RWPE1 (cell line): Measurements from ENCODE around the gene FAM228B.

ENCODE experiments used
- CTCF ChIA-PET: fragments of 350-600 bp; sonication (Branson Sonifier 250); formaldehyde crosslinking; extraction: SDS; loops from one replicate; lab custom pipeline; 2021; lab: Yijun Ruan, JAX
- POLR2A ChIA-PET: fragments of 400-600 bp; formaldehyde crosslinking; extraction: SDS; loops from one replicate; lab custom pipeline; 2020; ENCODE audit warnings: antibody characterized with exemption; ENCODE audit not compliant: low non-redundant PET; lab: Yijun Ruan, JAX
- DNase-seq: peaks from one replicate; pipeline ENCODE4 v3.0.0; 2012; ENCODE audit warnings: low spot score
- H3K27ac ChIP-seq: fragments of 450-650 bp; 2 replicates; pipeline ENCODE4 v1.5.1; 2017
- CTCF ChIP-seq: fragments of 450-650 bp; conservative IDR thresholded peaks from 2 replicates; pipeline ENCODE4 v1.5.1; 2017; ENCODE audit warnings: low read depth, mild to moderate bottlenecking

Gene FAM228B

DNA sequence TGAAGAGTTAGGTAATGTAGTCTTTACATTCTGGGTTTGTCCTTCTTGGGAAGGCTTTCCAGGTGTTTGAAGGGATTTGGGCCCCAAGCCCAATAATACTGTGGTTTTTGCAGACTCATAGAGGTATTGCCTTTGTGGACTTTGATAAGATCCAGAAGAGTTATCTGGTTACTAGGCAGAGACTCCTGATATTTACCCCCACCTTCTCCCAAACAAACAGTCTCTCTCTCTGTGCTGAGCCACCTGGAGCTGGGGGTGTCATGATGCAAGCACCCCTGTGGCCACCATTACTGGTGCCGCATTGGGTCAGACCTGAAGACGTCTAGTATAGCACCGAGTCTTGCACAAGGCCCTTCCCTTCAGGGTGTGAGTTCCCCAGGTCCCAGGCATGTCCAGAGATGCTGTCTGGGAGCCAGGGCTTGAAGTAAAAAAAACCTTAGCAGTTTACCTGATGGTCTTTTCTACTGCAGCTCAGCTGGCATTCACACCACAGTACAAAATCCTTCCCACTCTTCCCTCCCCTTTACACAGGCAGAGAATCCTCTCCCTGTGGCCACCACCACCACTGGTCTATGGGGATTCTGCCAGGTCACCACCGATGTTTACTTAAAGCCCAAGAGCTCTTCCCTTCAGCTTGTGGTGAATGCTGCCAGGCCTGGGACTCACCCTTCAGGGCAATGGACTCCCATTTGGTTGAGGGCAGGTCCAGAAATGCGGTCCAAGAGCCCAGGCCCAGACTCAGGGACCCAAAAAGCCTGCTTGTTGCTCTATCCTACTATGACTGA, 29.3 kb downstream of the FAM228B start:
- POLR2A ChIA-PET, result no interaction called here
- TF ChIP-seq CTCF, result no peak
- CTCF ChIA-PET, result interaction anchor here (0.6 kb wide), 1 partner anchor 152 kb away, joined by 4 read pairs; no protein-coding TSS in a partner anchor
- H3K27ac ChIP-seq, result no peak overlapping the region
- DNase-seq, result no peak

DNA sequence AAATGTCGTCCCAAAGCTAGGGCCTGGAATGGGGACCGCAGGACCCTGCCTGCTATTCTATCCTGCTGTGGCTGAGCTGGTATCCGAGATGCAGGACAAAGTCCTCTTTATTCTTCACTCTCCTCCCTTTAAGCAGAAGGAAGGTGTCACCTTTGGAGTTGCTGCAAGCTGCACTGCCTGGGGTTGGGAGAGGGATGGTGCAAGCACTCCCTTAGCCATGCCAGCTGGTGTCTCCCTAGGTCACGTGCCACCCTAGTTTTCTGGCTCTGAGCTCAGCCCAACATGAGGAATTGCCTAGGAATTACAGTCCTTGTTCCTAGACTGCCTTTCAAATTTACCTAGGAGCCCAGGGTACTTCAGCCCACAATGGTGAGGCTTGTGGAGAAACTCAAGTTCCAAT, 30.2 kb downstream of the FAM228B start:
- CTCF ChIA-PET, result interaction anchor here (0.6 to 0.7 kb wide), 3 partner anchors 38 to 153 kb away, joined by 3 to 4 read pairs (median 3); no protein-coding TSS in a partner anchor
- no peak for TF ChIP-seq CTCF

DNA sequence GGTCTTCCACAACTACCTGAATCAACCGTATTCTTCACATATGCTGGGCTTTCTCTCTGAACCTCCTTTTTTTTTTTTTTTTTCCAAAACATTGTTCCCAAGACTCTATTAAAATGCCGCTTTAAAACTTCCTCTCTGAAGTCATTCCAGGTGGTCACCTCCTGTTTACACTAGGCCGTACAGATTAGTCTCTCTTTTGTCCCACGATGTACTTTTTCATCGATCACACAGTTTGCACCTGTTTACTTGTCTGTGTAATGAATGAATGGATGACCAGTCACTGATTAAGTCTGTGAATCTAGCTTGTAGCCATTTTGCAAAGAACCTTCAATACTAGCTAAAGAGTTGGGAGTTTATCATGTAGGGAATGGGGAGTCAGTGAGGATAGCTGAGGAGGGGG, 34.9 kb downstream of the FAM228B start:
- TF ChIP-seq CTCF, result no peak
- H3K27ac ChIP-seq, result no peak overlapping the region
- ChIA-PET POLR2A (no interaction called here), CTCF (no interaction called here)
- DNase-seq, result no peak

More for the DNA sequence above, 30.2 kb downstream of the FAM228B start:
- H3K27ac ChIP-seq, result no peak overlapping the region
- POLR2A ChIA-PET, result no interaction called here
- no peak for DNase-seq

GRCh38 chr2:24159708-24160107, 36.4 kb downstream of the FAM228B start:
- CTCF ChIA-PET, result no interaction called here

GRCh38 chr2:24160761-24161160, 37.5 kb downstream of the FAM228B start:
- TF ChIP-seq CTCF, result no peak
- H3K27ac ChIP-seq, result no peak overlapping the region
- ChIA-PET CTCF (no interaction called here), POLR2A (no interaction called here)
- DNase-seq, result no peak

More at GRCh38 chr2:24159708-24160107, 36.4 kb downstream of the FAM228B start:
- DNase-seq, result no peak
- POLR2A ChIA-PET, result no interaction called here
- H3K27ac ChIP-seq, result no peak overlapping the region
- no peak for TF ChIP-seq CTCF

DNA sequence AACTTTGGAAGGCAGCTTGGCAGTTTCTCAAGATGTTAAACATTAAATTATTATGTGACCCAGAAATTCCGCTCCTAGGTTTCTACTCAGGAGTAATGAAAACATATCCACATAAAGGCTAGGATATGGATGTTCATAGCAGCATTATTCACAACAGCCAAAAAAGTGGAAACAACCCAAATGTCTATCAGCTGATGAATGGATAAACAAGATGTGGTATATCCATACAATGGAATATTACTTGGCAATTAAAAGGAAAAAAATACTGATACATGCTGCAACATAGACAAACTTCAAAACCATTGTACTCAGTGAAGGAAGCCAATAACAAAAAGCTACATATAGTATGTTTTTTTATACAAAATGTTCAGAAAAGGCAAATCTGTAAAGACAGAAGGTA, 39.2 kb downstream of the FAM228B start:
- POLR2A ChIA-PET, result no interaction called here
- DNase-seq, result no peak
- TF ChIP-seq CTCF, result no peak
- CTCF ChIA-PET, result interaction anchor here (0.6 kb wide), 1 partner anchor 25 kb away, joined by 3 read pairs; no protein-coding TSS in a partner anchor
- H3K27ac ChIP-seq, result no peak overlapping the region
